GM12875 (cell line): ENCODE results near the gene ASH1L.

Experiments
- H3K4me3 ChIP-seq: one replicate; pipeline ENCODE4 v1.5.1; 2011; ENCODE audit warnings: low read depth, low read length, control low read depth
- CTCF ChIP-seq: IDR thresholded peaks from 2 replicates; pipeline ENCODE4 v1.5.1; 2011; ENCODE audit warnings: low read depth, mild to moderate bottlenecking, control low read depth, inconsistent platforms, low read length, moderate library complexity, borderline replicate concordance; ENCODE audit not compliant: insufficient read depth

ASH1L gene

GRCh38 chr1:155555915-155556314 lies 6.7 kb downstream of the ASH1L start:
- H3K4me3 ChIP-seq = no peak overlapping the region
- no peak for TF ChIP-seq CTCF

- TF ChIP-seq CTCF = no peak
These were observed 9.3 kb downstream of the ASH1L start for GRCh38 chr1:155553349-155553748.

GRCh38 chr1:155548706-155549105 lies 13.9 kb downstream of the ASH1L start:
- no peak overlapping the region for H3K4me3 ChIP-seq
- no peak for TF ChIP-seq CTCF

More at GRCh38 chr1:155553349-155553748, 9.3 kb downstream of the ASH1L start:
- no peak overlapping the region for H3K4me3 ChIP-seq

GRCh38 chr1:155540000-155540874 lies 22.4 kb downstream of the ASH1L start:
- TF ChIP-seq CTCF = no peak
- H3K4me3 ChIP-seq = no peak overlapping the region

- TF ChIP-seq CTCF = no peak
- no peak overlapping the region for H3K4me3 ChIP-seq
These were observed 25.4 kb downstream of the ASH1L start for GRCh38 chr1:155537193-155537592.

GRCh38 chr1:155531624-155532023 lies 31.0 kb downstream of the ASH1L start:
- no peak for TF ChIP-seq CTCF
- no peak overlapping the region for H3K4me3 ChIP-seq

- no peak for TF ChIP-seq CTCF
- no peak overlapping the region for H3K4me3 ChIP-seq
These were observed 32.7 kb downstream of the ASH1L start for GRCh38 chr1:155529929-155530328.
